Caki2 (cell line): ENCODE data around the gene GP1BA. TPM values are rescaled to one million over a fixed set of nuclear protein-coding genes. Genes with fewer than 3 reads are reported as not detected.
"Not testable (repeated sequence)": the region's sequence is repeated elsewhere in the genome, so short reads cannot be mapped to it uniquely, and the experiment has no call there.

Experiments
- DNase-seq: peaks from one replicate; pipeline ENCODE4 v3.0.0-alpha.2; 2015; ENCODE audit warnings: low read depth
- in situ Hi-C: cut with HindIII; loops from 2 replicates; pipeline ENCODE4 v1.10.0; 2016; ENCODE audit warnings: low sequenced_read_pairs, low pct_unique_long_range_greater_than_20kb, mixed read lengths
- total RNA-seq: library from RNA; depleted of rRNA; stranded (reverse); fragments of >200 nt; shearing (Covaris generic); gene quantifications from 2 replicates; pipeline ENCODE4 v1.2.3, GENCODE V29; 2014; ENCODE audit warnings: low replicate concordance

The GP1BA gene
- total RNA-seq, 1 experiment from 2014 or later, result not detected

GRCh38 chr17:4900231-4901107 is 31.6 kb upstream of the GP1BA start:
- in situ Hi-C loops, result no loop called here
- DNase-seq, result no peak

- DNase-seq, result no peak
- in situ Hi-C loops, result no loop called here
These were observed 30.9 kb upstream of the GP1BA start for GRCh38 chr17:4901108-4901647.

DNA sequence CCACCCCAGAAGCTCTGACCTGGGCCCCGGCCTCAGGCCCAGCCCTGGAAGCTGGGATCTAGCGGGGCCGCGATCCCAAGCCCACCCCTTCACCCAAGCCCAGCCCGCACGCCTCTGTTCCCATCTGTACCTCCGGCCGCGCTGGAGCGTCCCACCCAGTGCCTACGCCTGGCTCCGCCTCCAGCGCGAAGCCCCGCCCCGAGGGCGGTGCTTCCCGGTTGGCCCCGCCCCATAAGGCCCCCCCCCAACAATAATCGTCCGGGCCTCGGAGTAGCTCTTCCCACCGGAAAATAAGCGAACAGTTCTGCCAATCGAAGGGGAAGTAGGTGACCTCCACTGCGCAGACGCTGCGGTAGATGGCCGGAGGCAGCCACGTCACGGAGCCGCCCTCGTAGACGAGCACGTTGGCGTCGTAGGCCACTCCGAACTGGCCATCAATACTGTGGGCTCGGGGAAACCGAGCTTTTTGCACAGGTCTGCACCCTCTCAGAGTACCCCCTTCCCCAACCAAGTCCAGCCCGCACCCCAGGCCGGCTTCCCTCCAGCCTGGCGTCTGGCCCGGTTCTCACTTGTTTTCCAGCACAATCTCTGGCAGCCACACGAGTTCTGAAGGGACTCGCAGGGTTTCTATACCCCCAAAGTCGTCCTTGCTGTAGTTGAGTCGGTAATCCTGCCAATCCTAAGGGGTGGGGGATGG is 30.3 kb upstream of the GP1BA start:
- DNase-seq, result no peak
- in situ Hi-C loops, result no loop called here

DNA sequence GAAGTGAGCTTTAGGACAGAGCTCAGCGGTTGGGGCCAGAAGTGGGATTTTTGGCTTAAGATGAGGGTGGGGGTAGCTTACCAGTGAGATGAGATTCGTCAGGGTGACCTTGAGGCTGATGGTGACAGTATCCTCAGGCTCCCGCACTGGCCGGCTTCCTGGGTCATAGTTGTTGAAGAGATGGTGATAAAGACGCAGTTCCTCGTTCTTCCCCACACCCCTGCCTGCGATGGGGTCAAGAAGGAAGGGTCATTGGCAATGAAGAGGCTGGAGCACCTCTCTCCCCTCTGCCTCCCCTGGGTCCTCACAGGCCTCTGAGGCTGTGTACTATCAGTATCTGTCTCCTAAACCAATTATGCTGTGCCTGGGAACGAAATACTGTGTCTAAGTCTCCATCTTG is 29.5 kb upstream of the GP1BA start:
- no peak for DNase-seq
- in situ Hi-C loops, result no loop called here

- in situ Hi-C loops, result no loop called here
- peak; percentile 75 for DNase-seq
These were observed 28.8 kb upstream of the GP1BA start, which contains the start of gene CHRNE for GRCh38 chr17:4903051-4903818. Gene CHRNE (minus strand): TSS chr17:4903098. CDS start chr17:4903063, 35 bp downstream.

GRCh38 chr17:4906642-4907041 is 25.4 kb upstream of the GP1BA start:
- in situ Hi-C loops, DNase-seq: not testable (repeated sequence)

GRCh38 chr17:4908301-4908700 is 23.8 kb upstream of the GP1BA start:
- DNase-seq, result no peak
- in situ Hi-C loops, result no loop called here

GRCh38 chr17:4908711-4909496 is 23.2 kb upstream of the GP1BA start:
- peak; percentile 90 for DNase-seq
- in situ Hi-C loops, result no loop called here

- no peak for DNase-seq
- in situ Hi-C loops, result no loop called here
These were observed 18.1 kb upstream of the GP1BA start for GRCh38 chr17:4913994-4914393.

DNA sequence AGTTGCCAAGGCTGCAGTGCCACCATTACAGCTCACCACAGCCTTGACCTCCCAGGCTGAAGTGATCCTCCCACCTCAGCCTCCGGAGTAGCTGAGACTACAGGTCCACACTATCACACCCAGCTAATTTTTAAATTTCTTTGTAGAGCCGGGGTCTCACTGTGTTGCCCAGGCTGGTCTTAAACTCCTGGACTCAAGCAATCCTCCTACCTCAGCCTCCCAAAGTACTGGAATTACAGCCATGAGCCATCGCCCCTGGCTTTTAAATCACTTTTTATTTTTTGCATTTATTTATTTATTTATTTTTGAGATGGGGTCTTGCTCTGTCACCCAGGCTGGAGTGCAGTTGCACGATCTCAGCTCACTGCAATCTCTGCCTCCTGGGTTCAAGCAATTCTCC is 17.5 kb upstream of the GP1BA start:
- DNase-seq, in situ Hi-C loops: not testable (repeated sequence)

DNA sequence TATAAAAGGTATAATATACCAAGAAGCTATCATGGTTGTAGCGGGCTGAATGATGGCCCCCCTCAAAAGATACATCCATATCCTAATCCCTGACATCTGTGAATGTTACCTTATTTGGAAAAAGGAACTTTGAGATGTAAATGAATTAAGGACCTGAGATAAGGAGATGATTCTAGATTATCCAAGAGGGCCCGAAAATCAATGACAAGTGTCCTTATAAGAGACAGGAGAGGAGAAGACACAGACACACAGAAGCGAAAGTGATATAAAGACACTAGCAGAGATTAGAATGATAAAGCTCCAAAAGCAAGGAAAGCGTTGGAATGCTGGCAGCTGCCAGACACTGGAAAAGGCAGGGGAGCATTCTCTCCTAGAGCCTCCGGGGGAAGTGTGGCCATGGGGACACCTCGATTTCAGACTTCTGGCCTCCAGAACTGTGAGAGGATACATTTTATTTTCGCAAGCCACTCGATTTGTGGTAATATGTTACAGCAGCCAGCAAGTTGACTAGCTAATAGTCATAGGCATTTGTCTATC is 12.5 kb upstream of the GP1BA start:
- in situ Hi-C loops, result no loop called here
- no peak for DNase-seq

DNA sequence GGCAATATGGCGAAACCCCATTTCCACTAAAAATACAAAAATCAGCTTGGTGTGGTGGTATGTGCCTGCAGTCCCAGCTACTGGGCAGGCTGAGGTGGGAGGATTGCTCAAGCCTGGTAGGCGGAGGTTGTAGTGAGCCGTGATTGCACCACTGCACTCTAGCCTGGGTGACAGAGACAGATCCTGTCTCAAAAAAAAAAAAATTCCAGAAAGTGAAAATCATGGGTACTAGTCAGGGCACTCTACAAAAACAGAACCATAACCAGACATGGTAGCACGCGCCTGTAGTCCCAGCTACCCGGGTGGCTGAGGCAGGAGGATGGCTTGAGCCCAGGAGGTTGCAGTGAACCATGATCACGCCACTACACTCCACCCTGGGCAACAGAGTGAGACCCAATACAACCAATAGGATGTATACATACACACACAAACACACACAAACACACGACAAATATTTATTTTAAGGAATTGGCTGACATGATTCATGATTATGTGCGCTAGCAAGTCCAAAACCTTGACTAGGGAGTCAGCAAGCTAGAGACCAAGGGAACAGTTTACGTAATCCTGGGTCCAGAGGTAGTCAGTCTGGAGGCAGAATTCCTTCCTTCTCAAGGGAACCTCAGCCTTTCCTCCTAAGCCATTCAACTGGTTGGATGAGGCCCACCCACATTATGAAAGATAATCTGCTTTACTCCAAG is 11.6 kb upstream of the GP1BA start:
- no peak for DNase-seq
- in situ Hi-C loops, result no loop called here

GRCh38 chr17:4921320-4921719 is 10.8 kb upstream of the GP1BA start:
- DNase-seq, result no peak
- in situ Hi-C loops, result no loop called here

DNA sequence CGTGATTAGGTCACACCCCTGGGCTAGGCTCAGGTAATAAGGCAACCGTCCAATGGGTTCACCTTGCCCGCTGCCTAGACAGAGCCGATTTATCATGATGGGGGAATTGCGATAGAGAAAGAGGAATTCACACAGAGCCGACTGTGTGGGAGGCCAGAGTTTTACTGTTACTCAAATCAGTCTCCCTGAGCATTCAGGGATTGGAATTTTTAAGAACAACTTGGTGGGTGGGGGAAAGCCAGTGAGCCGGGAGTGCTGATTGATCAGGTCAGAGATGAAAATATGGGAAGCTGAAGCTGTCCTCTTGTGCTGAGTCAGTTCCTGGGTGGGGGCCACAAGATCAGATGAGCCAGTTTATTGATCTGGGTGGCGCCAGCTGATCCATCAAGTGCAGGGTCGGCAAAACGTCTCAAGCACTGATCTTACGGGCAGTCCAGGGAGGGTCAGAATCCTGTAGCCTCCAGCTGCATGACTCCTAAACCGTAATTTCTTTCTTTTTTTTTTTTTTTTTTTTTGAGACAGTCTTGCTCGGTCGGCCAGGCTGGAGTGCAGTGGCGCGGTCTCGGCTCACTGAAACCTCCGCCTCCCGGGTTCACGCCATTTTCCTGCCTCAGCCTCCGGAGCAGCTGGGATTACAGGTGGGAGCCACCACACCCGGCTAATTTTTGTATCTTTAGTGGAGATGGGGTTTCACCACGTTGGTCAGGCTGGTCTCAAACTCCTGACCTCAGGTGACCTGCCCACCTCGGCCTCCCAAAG is 5.3 kb upstream of the GP1BA start:
- in situ Hi-C loops, DNase-seq: not testable (repeated sequence)

- no peak for DNase-seq
- in situ Hi-C loops, result no loop called here
These were observed 3.2 kb upstream of the GP1BA start for GRCh38 chr17:4928881-4929280.

- DNase-seq, result no peak
- in situ Hi-C loops, result no loop called here
These were observed 679 bp downstream of the GP1BA start for GRCh38 chr17:4932756-4933155.
